GM12865 (cell line): ENCODE results near the gene COL1A2.

ENCODE experiments used
- DNase-seq: peaks from one replicate; pipeline ENCODE4 v3.0.0; 2010; ENCODE audit warnings: low read depth
- H3K4me3 ChIP-seq: 2 replicates; pipeline ENCODE4 v1.5.1; 2011; ENCODE audit warnings: mild to moderate bottlenecking, low read depth, low read length, control low read depth
- CTCF ChIP-seq: IDR thresholded peaks from 2 replicates; pipeline ENCODE4 v1.5.1; 2011; ENCODE audit warnings: low read length, control low read depth, low read depth, inconsistent platforms; ENCODE audit not compliant: insufficient read depth; ENCODE audit errors: missing control alignments

Gene COL1A2

GRCh38 chr7:94355454-94355853, 39.2 kb upstream of the COL1A2 start:
- DNase-seq, result no peak
- no peak for TF ChIP-seq CTCF
- H3K4me3 ChIP-seq, result no peak overlapping the region

- H3K4me3 ChIP-seq, result no peak overlapping the region
- no peak for DNase-seq
- no peak for TF ChIP-seq CTCF
Measured at GRCh38 chr7:94357076-94357475, 37.6 kb upstream of the COL1A2 start.

GRCh38 chr7:94360926-94361325, 33.8 kb upstream of the COL1A2 start:
- DNase-seq, result no peak
- no peak overlapping the region for H3K4me3 ChIP-seq
- TF ChIP-seq CTCF, result no peak

- no peak overlapping the region for H3K4me3 ChIP-seq
- DNase-seq, result no peak
- TF ChIP-seq CTCF, result no peak
Measured at GRCh38 chr7:94362276-94362675, 32.4 kb upstream of the COL1A2 start.

- no peak for TF ChIP-seq CTCF
- DNase-seq, result no peak
- H3K4me3 ChIP-seq, result no peak overlapping the region
Measured at GRCh38 chr7:94364816-94365215, 29.9 kb upstream of the COL1A2 start.

- no peak overlapping the region for H3K4me3 ChIP-seq
- DNase-seq, result no peak
- no peak for TF ChIP-seq CTCF
Measured at GRCh38 chr7:94366163-94366562, 28.5 kb upstream of the COL1A2 start.

- DNase-seq, result no peak
- no peak for TF ChIP-seq CTCF
- H3K4me3 ChIP-seq, result no peak overlapping the region
Measured at GRCh38 chr7:94366832-94367231, 27.9 kb upstream of the COL1A2 start.
